GM19455 (cell line): ENCODE data around the gene VSTM2B.

Source experiments
- ATAC-seq: cut with Tn5 transposase; IDR thresholded peaks from one replicate; pipeline ENCODE4 v1.9.1; 2021; ENCODE audit not compliant: unreplicated experiment

VSTM2B gene

DNA sequence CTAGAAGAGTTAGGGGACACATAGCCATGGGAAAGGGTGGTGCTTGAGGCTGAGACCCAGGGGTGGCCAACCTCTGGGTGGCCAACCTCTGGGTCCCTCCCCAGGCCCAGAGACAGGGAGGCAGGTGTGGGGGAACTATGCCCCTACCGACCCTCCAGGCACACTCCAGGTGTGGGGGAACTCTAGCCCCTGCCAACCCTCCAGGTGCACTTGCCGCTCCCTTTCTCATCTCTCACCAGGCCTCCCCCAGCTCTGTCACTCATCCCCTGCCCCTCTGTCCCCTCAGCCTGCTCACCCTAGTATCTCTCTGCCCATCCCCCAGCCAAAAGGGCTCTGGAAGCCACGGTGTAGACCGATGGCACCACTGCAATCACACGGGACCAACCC is 10.6 kb upstream of the VSTM2B start:
- ATAC-seq: no peak

DNA sequence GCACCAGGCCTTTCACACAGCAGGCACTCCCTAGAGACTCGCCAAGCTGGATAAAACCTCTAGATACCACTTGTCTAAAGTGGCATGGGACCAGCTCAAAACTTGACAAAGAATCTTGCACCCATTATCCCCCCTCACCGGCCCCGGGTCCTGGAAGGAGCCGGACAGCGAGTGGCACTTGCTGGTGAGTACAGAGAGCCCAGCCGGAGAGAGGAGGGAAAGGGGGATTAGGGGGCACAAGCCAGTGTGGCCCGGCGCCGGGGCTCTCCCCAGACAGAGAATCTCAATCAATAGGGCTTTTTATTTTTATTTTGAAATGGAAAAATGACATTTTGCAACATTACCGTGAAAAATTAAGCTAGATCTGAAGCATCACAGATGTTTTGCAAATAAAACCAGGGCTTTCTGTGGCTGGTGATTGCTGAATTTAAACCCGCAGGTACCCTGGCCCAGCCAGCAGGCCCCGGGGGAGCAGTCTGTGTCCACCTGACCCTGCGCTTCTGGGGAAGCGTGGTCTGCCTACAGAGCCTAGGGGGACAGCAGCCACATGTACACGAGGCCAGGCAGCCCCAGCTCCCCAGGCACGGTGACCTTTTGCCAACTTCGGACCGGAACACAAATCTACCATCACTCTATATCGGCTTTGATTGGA is 10.0 kb upstream of the VSTM2B start:
- ATAC-seq: no peak

- no peak for ATAC-seq
Observed at GRCh38 chr19:29516358-29516725, 9.5 kb upstream of the VSTM2B start.

GRCh38 chr19:29516821-29517395 is 8.9 kb upstream of the VSTM2B start:
- ATAC-seq: no peak

DNA sequence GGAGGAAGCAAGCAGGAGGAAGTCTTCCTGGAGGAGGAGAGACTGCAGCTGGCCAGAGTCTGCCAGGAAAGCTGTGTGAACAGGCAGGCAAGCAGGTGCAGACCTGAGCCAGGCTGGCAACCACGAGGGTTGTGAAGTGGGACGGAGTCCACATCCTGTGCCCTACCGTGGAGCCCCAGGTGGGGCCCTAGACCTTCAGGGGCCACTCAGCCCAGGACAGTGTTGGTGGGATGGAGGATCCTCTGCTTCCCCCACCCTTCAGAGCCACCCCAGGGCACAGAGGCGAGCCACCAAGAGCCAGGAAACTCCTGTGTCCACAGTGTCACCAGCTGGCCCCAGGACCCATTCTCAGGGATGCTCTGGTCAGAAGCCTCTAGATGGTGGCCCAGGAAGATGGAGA is 8.4 kb upstream of the VSTM2B start:
- no peak for ATAC-seq

- no peak for ATAC-seq
Observed at GRCh38 chr19:29517946-29518345, 7.8 kb upstream of the VSTM2B start.

GRCh38 chr19:29519146-29519545 is 6.6 kb upstream of the VSTM2B start:
- no peak for ATAC-seq

GRCh38 chr19:29519931-29520330 is 5.9 kb upstream of the VSTM2B start:
- no peak for ATAC-seq

- ATAC-seq: no peak
Observed at GRCh38 chr19:29520390-29520789, 5.4 kb upstream of the VSTM2B start.

DNA sequence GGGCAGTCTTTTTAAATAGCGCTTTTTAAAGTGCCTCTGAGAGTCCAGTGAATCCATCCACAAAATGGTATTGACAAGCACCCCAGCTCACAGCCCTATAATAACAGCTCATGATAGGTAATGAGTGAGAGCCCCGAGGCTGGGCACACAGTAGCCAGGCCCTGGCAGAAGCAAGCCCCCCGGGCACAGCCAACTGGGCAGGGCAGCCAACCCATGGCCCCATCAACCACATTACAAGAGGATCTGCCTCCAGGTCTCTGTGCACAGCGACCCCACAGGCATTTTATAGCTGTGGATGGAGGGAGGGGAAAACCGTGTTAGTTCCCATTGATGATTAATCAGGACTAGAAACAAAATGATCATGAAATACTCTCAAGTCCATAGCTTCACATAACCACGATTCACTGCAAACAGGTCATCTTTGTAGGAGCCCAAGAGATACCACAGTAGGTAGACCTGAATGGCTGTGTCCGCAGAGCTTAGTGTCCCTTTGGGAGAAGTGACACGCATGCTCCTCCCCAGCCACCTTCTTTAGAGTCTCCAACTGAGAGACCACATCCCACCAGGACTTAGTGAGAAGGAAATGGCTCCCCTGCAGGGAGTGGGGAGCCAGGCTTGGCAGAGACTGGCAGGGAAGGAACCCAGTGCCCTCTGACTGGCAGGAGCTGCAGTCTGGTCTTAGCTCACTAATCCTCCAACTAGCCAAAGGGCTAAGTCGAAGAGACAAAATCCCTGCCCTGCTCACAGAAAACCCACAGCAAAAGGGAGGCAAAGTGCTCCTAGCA is 4.3 kb upstream of the VSTM2B start:
- no peak for ATAC-seq

- no peak for ATAC-seq
Observed at GRCh38 chr19:29523568-29523967, 2.2 kb upstream of the VSTM2B start.

GRCh38 chr19:29524201-29524911 is 1.4 kb upstream of the VSTM2B start:
- no peak for ATAC-seq

GRCh38 chr19:29524912-29525831 is 622 bp upstream of the VSTM2B start:
- no peak for ATAC-seq

DNA sequence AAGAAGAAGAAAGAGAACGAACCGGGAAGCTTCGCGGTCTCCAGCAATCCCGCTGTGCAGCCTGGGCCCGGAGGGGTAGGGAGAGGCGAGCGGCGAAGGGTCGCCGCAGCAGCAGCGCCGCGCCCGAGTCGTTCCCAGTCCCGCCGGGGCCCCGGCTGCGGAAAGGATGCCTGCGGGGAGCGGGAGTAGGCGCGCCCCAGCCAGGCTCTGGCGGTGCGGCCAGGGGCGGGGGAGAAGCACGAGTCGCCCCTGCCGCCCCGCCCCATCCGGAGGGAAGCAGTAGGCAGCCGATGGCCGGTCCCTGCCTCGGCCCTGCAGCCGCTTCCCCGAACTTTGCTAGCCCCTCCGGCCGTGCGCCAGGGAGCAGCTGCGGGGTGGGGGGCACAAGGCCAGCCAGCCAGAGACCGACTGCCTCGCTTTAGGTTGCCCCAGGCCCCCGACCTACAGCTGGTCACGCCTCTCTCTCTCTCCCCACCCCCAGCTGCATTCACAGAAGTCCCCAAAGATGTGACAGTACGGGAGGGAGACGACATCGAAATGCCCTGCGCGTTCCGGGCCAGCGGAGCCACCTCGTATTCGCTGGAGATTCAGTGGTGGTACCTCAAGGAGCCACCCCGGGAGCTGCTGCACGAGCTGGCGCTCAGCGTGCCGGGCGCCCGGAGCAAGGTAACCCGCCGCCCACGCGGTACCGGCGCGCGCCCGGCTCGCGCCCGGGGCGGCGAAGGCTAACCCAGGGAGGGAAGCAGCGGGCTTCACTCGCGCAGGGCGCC is 1.1 kb downstream of the VSTM2B start:
- ATAC-seq: no peak

GRCh38 chr19:29527500-29528328 is 1.9 kb downstream of the VSTM2B start:
- ATAC-seq: no peak

DNA sequence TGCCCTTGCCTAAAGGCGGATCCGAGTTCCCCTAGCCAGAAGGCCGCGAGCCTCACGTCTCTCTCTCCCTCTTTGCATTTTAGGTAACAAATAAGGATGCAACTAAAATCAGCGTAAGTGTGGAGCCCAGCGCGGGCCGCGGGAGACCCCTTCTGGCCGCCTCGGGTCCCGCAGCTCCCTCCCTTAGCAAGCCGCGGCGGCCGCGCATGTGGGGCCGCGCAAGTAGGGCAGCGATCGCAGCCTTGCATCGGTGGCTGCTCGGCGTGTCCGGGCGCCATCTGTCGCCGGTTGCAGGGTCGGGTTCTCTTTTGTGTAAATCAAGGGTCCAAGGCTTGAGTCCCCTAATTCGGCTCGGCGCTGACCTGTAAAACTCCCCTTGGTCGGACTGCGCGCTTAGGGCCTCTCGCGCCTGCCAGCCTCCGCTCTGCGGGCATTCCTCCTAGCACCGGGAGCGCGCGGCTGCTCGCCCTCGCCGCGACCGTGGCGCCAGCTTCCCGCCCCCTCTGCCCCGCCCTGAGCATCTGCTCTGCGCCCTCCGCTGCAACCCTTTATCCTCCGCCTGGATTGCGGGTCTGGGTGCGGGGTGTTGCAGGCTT is 2.7 kb downstream of the VSTM2B start:
- no peak for ATAC-seq

DNA sequence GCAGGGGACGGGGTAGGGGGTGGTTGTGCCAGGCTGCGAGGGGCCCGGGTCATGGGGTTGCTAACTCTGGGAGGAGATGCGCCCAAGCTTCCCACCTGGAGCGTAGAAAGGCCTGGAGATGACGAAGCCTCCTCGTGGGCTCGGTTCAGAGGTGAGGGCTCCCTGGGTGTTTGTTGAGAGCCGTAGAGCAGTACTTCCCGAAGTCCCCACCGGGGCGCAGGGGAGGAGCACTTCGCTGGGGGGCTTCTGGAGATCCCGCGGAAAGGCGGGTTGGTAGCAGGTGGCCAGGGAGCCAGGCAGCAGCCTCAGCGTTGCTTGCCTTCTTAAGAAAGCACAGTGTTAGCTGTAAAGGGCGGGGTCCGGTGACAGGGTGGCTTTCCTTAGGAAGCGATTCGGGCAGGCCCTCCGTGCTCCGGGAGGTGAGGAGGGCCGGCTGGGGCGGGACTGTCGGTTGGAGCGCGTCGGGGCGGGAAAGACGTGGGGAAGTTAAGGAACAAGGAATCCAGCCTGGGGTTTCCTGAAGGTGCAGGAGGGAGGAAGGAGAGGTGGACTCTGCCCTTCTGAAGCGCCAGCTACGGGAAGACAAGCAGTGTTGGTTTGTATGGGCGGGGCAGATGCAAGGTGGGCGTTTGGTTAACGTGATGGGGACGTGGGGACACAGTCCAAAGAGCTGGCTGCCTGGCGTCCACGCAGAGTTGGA is 3.3 kb downstream of the VSTM2B start:
- ATAC-seq: no peak
